ENCODE measurements around the gene EDC3.

Gene EDC3

DNA sequence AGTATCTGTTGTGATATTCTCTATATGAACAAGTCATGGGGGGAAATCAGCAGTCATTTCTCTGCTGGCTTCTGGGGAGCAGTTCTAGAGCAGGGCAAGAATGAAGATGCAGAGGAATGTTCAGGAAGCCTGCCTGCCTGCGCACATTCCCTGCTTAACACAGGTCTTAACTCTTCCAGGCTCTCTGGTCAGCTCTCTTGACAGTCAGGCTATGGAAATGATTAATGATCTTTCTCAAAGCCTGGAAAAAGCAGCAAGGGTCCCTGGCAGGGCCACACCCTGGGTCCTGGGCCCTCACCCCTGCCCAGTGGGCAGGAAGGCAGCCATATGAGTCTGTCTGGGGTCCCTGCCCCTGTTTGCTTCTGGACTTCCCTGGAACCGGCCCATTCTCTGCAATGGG, 111.6 kb downstream of the EDC3 start:
- no peak for DNase-seq (ENCODE audit: low spot score)
